GM19455 (cell line): ENCODE results near the gene PCNX3.

Experiments
- ATAC-seq: cut with Tn5 transposase; IDR thresholded peaks from one replicate; pipeline ENCODE4 v1.9.1; 2021; ENCODE audit not compliant: unreplicated experiment

PCNX3 gene

DNA sequence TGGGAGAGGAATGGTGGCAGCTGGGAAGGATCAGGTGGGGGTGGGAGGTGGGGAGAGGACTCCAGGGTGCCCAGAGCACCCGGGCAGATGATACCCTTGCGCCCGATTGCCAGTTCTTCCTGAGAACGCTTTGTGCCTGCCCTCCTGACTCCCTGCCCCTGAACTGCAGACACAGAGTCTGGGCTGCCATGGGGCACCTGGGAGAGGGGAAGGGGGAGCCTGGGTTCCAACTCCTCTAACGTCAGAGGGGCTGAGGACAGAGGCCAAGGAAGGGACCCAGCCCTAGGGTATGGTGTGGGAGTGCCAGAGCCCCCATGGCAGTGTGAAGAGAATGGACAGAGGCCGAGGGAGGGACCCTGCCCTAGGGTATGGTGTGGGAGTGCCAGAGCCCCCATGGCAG is 19.1 kb upstream of the PCNX3 start:
- no peak for ATAC-seq

GRCh38 chr11:65598258-65598699 is 17.3 kb upstream of the PCNX3 start:
- ATAC-seq: no peak

GRCh38 chr11:65599216-65599954 is 16.2 kb upstream of the PCNX3 start:
- ATAC-seq: no peak

DNA sequence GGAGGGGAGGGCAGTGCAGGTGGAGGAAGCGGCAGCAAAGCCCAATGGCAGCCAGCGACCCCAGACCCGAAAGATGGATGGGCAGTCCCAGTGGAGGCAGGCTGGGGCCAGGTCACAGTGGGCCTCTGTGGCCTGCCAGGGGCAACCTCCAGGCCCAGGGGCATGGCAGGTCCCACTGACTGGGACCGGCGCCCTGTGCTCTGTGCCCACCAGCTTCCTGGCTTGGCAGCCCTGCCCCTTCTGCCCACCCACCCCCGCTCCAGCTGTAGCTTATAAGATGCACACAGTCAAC is 15.7 kb upstream of the PCNX3 start:
- ATAC-seq: no peak

DNA sequence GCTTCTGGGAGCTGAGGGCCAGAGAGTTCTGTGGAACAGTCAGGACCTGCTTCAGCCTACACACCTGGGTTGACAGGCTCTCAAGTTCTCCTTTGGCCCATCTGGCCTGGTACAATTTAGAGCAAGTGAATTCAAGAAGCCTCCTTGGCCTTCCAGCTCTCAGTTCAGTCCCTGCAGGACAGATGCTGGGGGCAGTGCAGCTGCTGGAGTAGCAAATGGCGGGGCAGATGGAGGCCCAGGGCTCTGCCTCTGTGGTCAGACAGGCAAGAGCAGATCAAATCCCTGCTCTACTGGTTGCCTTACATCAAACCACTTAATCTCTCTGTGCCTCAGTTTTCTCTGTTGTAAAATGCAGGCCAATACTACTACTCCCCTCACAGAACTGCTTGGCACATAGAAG is 11.3 kb upstream of the PCNX3 start:
- ATAC-seq: no peak

DNA sequence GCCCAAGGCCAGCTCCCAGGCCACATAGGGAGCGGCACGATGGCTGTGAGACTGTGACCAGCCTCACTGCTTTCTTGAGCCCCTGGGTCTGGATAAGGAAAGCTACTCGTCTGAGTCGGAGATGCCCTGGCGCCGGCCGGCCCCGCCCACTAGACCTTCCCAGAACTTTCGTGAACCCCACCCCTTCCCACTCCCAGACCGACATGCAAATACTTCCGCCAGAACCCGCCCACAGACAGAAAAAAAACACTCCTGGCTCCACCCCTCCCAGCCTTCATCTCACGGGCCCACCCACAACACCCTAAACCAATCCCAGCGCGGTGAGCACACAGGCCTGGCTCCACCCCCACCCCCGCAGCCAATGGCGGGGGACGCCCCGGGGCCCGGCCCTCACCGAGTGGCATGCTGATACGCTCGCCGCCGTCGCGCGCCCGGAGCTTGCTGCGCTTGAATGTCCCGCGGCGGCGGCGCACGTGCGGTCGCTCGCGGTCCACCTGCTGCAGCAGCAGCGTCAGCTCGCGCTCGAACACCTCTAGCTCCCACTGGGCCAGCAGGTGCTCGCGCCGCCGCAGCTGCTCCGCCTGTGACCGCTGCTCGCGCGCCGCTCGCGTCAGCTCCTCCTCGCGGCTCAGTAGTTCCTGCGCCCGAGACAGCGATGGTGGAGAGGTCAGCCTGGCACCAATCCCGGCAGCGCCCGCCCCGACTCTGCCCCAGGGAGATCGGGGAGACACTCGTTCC is 8.5 kb upstream of the PCNX3 start:
- ATAC-seq: no peak

GRCh38 chr11:65607614-65608426 is 7.8 kb upstream of the PCNX3 start:
- no peak for ATAC-seq

DNA sequence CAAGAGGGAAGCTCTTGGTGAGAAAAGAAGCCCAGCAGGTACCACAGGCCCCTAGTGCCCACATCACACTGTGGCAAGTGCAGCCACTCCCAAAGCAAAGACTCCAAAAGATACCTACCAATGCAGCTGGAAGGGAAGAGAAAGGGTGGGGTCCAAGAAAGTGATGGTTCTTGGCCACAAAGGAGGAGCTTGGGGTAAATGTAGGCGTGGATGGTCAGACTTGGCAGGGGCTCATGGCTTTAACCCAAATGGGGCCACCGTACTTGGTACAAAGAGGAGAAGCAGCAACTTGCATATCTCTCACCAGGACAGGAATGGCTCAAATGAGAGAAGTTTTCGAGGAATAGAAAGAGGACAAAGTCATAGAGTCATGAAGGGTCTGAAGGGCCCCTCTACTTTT is 6.3 kb upstream of the PCNX3 start:
- no peak for ATAC-seq

DNA sequence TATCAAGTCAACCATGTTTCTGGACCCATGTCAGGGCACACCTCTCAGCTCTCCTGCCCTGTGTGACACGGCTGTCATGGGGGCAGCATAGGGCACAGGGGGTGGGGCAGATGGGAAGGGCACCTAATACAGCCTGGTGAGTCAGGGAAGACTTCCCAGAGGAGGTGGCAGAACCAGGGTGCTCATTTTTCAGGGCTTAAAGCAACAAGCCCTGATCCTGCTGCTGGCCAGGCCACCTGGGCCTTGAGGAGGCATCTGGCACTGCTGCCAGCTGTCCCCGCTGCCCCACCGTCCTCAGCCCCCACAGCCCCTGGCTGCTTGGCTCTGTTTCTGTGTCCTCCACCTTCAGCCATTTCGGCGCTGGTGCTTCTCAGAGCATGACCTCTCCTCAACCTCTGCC is 5.9 kb upstream of the PCNX3 start:
- no peak for ATAC-seq

DNA sequence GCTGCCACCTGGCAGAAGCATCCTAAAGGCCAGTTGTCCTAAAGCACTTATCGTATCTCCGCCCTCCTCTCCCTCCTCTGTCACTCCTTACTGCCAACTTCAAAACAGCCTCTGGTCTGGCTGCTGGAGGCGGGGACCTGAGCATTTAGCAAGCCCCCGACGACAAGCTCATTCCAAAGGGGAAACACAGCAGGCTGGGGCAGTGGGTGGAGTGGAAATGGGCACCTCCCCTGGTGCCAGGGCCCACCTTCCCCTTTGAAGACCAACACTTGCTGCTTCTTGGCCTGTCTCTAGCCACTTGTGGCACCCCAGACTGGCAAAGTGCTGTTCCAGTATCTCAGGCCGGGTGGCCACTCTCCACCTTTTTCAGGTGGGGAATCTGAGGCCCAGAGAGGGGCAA is 5.2 kb upstream of the PCNX3 start:
- ATAC-seq: no peak

- no peak for ATAC-seq
Observed at GRCh38 chr11:65611028-65611757, 4.4 kb upstream of the PCNX3 start.

DNA sequence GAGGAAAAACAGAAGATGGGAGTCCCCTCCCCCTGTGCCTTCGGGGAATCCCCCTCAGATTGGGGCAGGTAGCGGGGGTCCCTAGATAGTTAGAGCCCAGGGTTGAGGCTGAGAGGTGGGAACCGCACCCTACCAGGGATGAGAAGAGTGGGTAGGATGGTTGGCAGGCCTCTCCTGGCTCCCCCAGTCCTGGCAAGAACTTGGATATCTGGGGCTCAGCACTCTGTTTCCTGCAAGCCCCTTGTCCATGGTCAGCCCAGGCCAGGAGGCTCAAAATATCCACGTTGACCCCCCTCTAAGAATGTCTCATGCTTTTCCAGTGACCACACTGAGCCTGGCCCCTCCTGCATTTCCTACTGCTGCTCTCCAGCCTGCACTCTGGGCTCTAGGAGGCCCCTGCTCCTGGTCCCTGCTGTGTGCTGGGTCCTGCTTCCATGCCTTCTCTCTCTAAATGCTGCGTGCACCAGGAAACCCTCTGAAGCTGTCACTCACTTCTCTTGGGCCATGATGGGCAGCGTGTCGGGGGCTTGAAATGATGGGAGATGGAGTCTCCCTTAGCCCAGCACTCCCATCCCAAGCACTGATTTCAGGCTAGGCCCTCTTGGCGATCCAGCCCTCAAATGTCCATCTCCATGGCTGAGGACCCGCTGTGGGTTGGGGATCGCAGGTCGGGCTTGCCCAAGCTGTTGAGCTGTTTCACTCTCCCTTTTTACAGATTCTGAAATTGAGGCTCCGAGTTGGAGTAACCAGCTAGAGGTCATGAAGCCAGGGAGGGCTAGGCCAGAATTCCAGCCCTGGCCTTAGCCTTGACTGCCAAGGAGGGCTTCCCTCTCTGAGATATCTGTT is 3.6 kb upstream of the PCNX3 start:
- ATAC-seq: no peak

DNA sequence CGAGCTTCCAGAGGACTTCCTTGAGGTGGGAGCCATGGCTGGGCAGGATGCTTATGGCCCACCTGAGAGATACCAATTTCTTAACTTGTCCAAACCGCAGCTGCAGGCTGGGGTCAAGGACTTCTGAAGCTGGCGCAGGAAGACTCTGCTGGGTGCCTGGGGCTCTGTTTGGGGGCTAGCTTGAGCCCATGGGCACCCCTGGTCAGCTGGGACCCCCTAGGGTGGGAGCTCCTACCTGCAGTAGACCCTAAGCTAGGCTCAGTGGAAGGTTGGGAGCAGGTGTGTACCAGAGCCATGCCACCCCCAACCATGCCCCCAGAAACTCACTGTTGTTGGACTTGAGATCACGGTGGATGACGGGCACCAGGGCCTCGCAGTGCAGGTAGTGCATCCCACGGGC is 2.9 kb upstream of the PCNX3 start:
- ATAC-seq: no peak

GRCh38 chr11:65613091-65613928 is 2.3 kb upstream of the PCNX3 start:
- no peak for ATAC-seq

GRCh38 chr11:65615950-65616574 is 486 bp downstream of the PCNX3 start:
- ATAC-seq: no peak

- no peak for ATAC-seq
Observed at GRCh38 chr11:65616575-65617001, 1.0 kb downstream of the PCNX3 start.

- no peak for ATAC-seq
Observed at GRCh38 chr11:65617136-65617850, 1.7 kb downstream of the PCNX3 start.

- no peak for ATAC-seq
Observed at GRCh38 chr11:65617990-65618751, 2.6 kb downstream of the PCNX3 start.
